HG03159 (cell line): ENCODE measurements around the gene PCDHGA8.
"Not testable (repeated sequence)": the region's sequence is repeated elsewhere in the genome, so short reads cannot be mapped to it uniquely, and the experiment has no call there.

Source experiments
- ATAC-seq: cut with Tn5 transposase; IDR thresholded peaks from one replicate; pipeline ENCODE4 v1.9.1; 2021; ENCODE audit warnings: mild to moderate bottlenecking, moderate library complexity; ENCODE audit not compliant: unreplicated experiment

PCDHGA8 gene

GRCh38 chr5:141430332-141431113 is 38.1 kb downstream of the PCDHGA8 start, which contains the start of gene PCDHGA12:
Gene PCDHGA12, plus strand, starts transcription at chr5:141430507. Its CDS starts 253 bp downstream, at chr5:141430760.
- ATAC-seq = peak; percentile 87

- peak; percentile 35 for ATAC-seq
Measured at GRCh38 chr5:141431286-141431685, 38.9 kb downstream of the PCDHGA8 start.

GRCh38 chr5:141432308-141432707 is 39.9 kb downstream of the PCDHGA8 start:
- ATAC-seq = not testable (repeated sequence)

GRCh38 chr5:141432726-141433125 is 40.3 kb downstream of the PCDHGA8 start:
- ATAC-seq = not testable (repeated sequence)

- no peak for ATAC-seq
Measured at GRCh38 chr5:141434006-141434405, 41.6 kb downstream of the PCDHGA8 start.

- no peak for ATAC-seq
Measured at GRCh38 chr5:141437221-141437620, 44.8 kb downstream of the PCDHGA8 start.

GRCh38 chr5:141439411-141440141 is 47.1 kb downstream of the PCDHGA8 start:
- ATAC-seq = no peak

GRCh38 chr5:141440341-141440740 is 47.9 kb downstream of the PCDHGA8 start:
- ATAC-seq = no peak

- no peak for ATAC-seq
Measured at GRCh38 chr5:141441571-141442170, 49.2 kb downstream of the PCDHGA8 start.
